ENCODE results near the gene TRPM2.
A peak's percentile ranks its signal among the peaks of the same experiment; 100 is the strongest.

The TRPM2 gene

GRCh38 chr21:44443291-44443890, 90.0 kb downstream of the TRPM2 start:
- H3K27ac ChIP-seq: no peak overlapping the region
- TF ChIP-seq ZFX (IDR thresholded peaks at IDR 0.05; ENCODE audit: borderline replicate concordance) (no peak), CTCF (IDR thresholded peaks at IDR 0.05) (no peak)

- no peak overlapping the region for H3K27ac ChIP-seq
- TF ChIP-seq ZFX (IDR thresholded peaks at IDR 0.05; ENCODE audit: borderline replicate concordance) (no peak), CTCF (IDR thresholded peaks at IDR 0.05) (no peak)
Observed at GRCh38 chr21:44443891-44444285, 90.5 kb downstream of the TRPM2 start.

- no peak overlapping the region for H3K27ac ChIP-seq
- TF ChIP-seq CTCF (IDR thresholded peaks at IDR 0.05) (peak; percentile 73), ZFX (IDR thresholded peaks at IDR 0.05; ENCODE audit: borderline replicate concordance) (no peak)
Observed at GRCh38 chr21:44444286-44444931, 91.0 kb downstream of the TRPM2 start.

- TF ChIP-seq ZFX (IDR thresholded peaks at IDR 0.05; ENCODE audit: borderline replicate concordance): no peak
- no peak for TF ChIP-seq CTCF (IDR thresholded peaks at IDR 0.05)
- H3K27ac ChIP-seq: no peak overlapping the region
Observed at GRCh38 chr21:44445145-44445812, 91.9 kb downstream of the TRPM2 start.

GRCh38 chr21:44448651-44449131, 95.3 kb downstream of the TRPM2 start:
- H3K27ac ChIP-seq: no peak overlapping the region
- TF ChIP-seq ZFX (IDR thresholded peaks at IDR 0.05; ENCODE audit: borderline replicate concordance): no peak
- TF ChIP-seq CTCF (IDR thresholded peaks at IDR 0.05): no peak

GRCh38 chr21:44449473-44450363, 96.3 kb downstream of the TRPM2 start:
- no peak for TF ChIP-seq CTCF (IDR thresholded peaks at IDR 0.05)
- TF ChIP-seq ZFX (IDR thresholded peaks at IDR 0.05; ENCODE audit: borderline replicate concordance): no peak
- no peak overlapping the region for H3K27ac ChIP-seq
